Measurements from ENCODE around the gene APOL3. TPM values are rescaled to one million over a fixed set of nuclear protein-coding genes. Genes with fewer than 3 reads are reported as not detected.

APOL3 gene
- total and polyA plus RNA-seq, 11 donors, result 16.9 to 103 (median 24.5) TPM

DNA sequence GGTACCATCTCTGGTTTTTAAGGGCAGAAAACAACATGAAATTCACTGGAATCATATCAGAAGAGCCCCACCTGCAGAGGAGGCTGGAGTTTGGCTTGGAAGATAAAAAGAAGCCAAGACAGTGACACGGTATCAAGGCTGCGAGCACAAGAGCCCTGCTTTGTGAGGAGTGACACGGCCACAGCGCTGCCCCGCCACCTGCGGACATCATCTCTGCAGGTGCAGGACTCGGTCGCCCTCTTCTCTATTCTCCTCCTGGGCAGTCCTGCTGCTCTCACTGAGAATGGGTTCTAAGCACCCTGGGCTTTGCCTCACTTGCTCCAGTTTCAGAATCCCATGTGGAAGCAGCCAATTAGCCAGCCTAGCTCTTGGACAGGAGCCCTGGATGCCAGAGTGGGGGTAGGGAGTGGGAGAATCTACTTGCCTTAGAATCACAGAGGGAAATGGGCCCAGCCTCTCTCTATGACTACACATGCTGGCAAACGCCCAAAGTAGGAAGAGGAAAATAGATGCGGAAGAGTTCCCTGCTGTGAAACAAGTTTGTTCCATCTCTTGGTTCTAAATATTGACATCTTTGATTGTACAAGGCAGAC lies 24.0 kb upstream of the APOL3 start:
- TF ChIP-seq, protein P1, sequence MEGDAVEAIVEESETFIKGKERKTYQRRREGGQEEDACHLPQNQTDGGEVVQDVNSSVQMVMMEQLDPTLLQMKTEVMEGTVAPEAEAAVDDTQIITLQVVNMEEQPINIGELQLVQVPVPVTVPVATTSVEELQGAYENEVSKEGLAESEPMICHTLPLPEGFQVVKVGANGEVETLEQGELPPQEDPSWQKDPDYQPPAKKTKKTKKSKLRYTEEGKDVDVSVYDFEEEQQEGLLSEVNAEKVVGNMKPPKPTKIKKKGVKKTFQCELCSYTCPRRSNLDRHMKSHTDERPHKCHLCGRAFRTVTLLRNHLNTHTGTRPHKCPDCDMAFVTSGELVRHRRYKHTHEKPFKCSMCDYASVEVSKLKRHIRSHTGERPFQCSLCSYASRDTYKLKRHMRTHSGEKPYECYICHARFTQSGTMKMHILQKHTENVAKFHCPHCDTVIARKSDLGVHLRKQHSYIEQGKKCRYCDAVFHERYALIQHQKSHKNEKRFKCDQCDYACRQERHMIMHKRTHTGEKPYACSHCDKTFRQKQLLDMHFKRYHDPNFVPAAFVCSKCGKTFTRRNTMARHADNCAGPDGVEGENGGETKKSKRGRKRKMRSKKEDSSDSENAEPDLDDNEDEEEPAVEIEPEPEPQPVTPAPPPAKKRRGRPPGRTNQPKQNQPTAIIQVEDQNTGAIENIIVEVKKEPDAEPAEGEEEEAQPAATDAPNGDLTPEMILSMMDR (IDR thresholded peaks at IDR 0.05), result no peak
- TF ChIP-seq POLR2A (IDR thresholded peaks at IDR 0.05), result no peak
- WGBS, 4 donors, result 74 to 80% (median 78%) methylated on average over 10 of the region's 10 CpGs
- intact Hi-C loops (cut with DNase I), result loop anchor here in 4 of 10 donors (5.0 kb wide), 3 partner anchors 37 to 117 kb away; no protein-coding TSS in a partner anchor
- DNase-seq, result peak in 1 of 5 donors; percentile 60
- Histone ChIP-seq H3K9me3 (no peaks in the 10 kb centered on the region), H3K27ac (no peak overlapping the region), H3K4me3 (no peak overlapping the region), H3K36me3 (no peaks in the 10 kb centered on the region), H3K27me3 (no peaks in the 10 kb centered on the region), H3K4me1 (peaks cover 0 to 19% (median 4%) of the 10 kb centered on the region in 12 donors)
- peak in 3 of 4 donors; percentile 6 to 57 (median 42) for ATAC-seq

DNA sequence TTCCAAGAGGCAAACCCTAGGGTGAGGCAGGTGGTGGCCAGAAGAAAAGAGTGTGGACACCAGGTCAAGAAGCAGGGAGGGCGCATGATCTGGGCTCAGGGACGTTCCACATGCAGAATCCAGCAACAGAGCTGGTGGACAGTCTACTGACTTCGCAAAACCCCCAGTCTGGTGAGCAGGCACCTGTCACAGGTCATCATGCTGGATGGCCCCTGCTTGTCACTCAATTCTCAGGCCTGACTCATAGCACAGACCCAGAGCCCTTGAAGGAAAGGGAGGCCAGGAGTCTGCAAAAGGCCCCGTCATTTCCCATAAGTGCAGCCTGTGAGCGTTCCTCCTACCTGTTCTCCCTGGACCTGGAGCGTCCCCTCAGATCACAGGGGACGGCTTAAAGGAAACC lies 22.9 kb upstream of the APOL3 start:
- DNase-seq (no peak), ATAC-seq (no peak)
- TF ChIP-seq, protein P1 (IDR thresholded peaks at IDR 0.05), result no peak
- TF ChIP-seq POLR2A (IDR thresholded peaks at IDR 0.05), result no peak
- no peak overlapping the region for H3K27ac ChIP-seq
- no peaks in the 10 kb centered on the region for H3K27me3 ChIP-seq
- 95 to 100% (median 97%) methylated on average over 6 to 7 of the region's 7 CpGs for WGBS, 4 donors
- intact Hi-C loops (cut with DNase I), result loop anchor here in 4 of 10 donors (5.0 kb wide), 3 partner anchors 36 to 116 kb away; no protein-coding TSS in a partner anchor
- H3K4me3 ChIP-seq, result no peak overlapping the region
- H3K4me1 ChIP-seq, result peaks cover 0 to 19% (median 4%) of the 10 kb centered on the region in 12 donors
- H3K36me3 ChIP-seq, result no peaks in the 10 kb centered on the region
- no peaks in the 10 kb centered on the region for H3K9me3 ChIP-seq

DNA sequence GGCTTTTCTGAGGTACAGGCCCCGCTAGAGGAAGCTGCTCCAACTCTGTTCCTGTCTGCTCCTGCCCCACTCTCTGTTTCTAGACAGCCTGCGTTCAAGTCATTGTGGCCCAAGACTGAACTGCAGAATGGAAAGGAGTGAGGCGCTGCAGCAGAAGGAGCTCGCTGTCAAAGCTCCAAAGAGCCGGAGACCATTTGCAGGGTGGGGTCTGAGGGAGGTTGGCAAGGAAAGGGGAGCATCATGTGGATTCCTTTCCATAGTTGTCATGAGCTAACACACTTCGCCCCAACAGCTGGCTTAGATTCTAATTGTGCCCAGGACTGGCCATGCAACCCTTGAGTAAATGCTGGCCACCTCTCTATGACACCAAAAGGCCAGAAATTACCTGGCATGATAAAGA lies 22.3 kb upstream of the APOL3 start:
- Histone ChIP-seq H3K4me3 (no peak overlapping the region), H3K4me1 (peaks cover 0 to 19% (median 4%) of the 10 kb centered on the region in 12 donors), H3K9me3 (no peaks in the 10 kb centered on the region), H3K36me3 (no peaks in the 10 kb centered on the region), H3K27me3 (no peaks in the 10 kb centered on the region), H3K27ac (no peak overlapping the region)
- no peak for ATAC-seq
- WGBS, 4 donors, result 94 to 99% (median 95%) methylated on average over 6 of the region's 6 CpGs
- TF ChIP-seq, protein P1 (IDR thresholded peaks at IDR 0.05), result no peak
- TF ChIP-seq POLR2A (IDR thresholded peaks at IDR 0.05), result no peak
- DNase-seq, result no peak
- intact Hi-C loops (cut with DNase I), result loop anchor here in 4 of 10 donors (5.0 kb wide), 3 partner anchors 36 to 116 kb away; no protein-coding TSS in a partner anchor

DNA sequence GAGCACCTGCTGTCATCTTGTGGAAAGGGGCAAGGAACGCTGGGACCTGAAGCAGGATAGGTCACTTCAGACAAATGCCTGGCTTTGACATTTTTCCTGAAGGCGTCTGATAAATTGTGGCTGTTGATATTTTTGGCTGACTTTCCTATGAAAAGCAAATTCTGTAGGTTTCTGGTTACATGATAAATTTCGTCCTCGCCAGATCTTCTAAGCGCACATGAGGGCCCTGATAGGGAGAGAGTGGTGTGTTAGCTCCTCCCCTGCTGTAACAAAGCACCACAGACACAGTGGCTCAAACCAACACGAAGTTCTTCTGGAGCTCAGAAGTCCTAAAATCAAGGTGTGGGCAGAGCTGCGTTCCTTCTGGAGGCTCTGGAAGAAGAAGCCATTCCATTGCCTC lies 21.5 kb upstream of the APOL3 start:
- no peak overlapping the region for H3K27ac ChIP-seq
- WGBS, 4 donors, result 79 to 94% (median 82%) methylated on average over 7 of the region's 7 CpGs
- no peak for DNase-seq
- H3K27me3 ChIP-seq, result no peaks in the 10 kb centered on the region
- no peak for ATAC-seq
- no peak overlapping the region for H3K4me3 ChIP-seq
- H3K4me1 ChIP-seq, result peaks cover 0 to 19% (median 4%) of the 10 kb centered on the region in 12 donors
- no peaks in the 10 kb centered on the region for H3K36me3 ChIP-seq
- intact Hi-C loops (cut with DNase I), result loop anchor here in 4 of 10 donors (5.0 kb wide), 3 partner anchors 35 to 115 kb away; no protein-coding TSS in a partner anchor
- TF ChIP-seq, protein P1 (IDR thresholded peaks at IDR 0.05), result no peak
- H3K9me3 ChIP-seq, result no peaks in the 10 kb centered on the region

Measured in heart left ventricle (tissue), 16 donors.